MM.1S (cell line): ENCODE results near the gene C14orf119.

ENCODE experiments used
- EZH2 ChIP-seq: fragments of 300-600 bp; sonication (generic); optimal IDR thresholded peaks from 2 replicates; pipeline ENCODE3; 2017; ENCODE audit warnings: low read depth, mild to moderate bottlenecking, antibody characterized with exemption, low read length, mixed read lengths
- EZH2phosphoT487 ChIP-seq: fragments of 300-600 bp; sonication (generic); IDR thresholded peaks from 2 replicates; pipeline ENCODE4 v1.6.1; 2018; ENCODE audit warnings: antibody characterized with exemption, low read length
- TF ChIP-seq, protein P1 (sequence below): fragments of 300-600 bp; sonication (generic); IDR thresholded peaks from 2 replicates; pipeline ENCODE4 v1.5.1; 2016; ENCODE audit warnings: antibody characterized with exemption, low read length, mixed read lengths

DNA sequence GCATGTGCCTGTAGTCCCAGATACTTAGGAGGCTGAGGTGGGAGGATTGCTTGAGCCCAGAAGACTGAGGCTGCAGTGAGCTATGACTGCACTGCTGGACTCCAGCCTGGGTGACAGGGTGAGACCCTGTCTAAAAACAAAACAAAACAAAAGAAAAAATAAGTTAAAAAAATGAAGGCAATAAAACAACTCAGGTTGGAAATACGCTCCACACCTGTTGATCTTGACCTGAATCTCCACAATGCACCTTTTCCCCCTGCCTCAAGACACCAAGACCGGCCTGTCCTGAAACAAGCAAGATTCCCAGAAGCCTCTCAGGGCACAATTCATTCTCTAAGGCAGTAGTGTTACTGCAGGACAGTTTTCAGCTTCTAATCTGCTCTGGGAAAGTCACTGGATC, 44.6 kb downstream of the C14orf119 start:
- TF ChIP-seq, protein P1, sequence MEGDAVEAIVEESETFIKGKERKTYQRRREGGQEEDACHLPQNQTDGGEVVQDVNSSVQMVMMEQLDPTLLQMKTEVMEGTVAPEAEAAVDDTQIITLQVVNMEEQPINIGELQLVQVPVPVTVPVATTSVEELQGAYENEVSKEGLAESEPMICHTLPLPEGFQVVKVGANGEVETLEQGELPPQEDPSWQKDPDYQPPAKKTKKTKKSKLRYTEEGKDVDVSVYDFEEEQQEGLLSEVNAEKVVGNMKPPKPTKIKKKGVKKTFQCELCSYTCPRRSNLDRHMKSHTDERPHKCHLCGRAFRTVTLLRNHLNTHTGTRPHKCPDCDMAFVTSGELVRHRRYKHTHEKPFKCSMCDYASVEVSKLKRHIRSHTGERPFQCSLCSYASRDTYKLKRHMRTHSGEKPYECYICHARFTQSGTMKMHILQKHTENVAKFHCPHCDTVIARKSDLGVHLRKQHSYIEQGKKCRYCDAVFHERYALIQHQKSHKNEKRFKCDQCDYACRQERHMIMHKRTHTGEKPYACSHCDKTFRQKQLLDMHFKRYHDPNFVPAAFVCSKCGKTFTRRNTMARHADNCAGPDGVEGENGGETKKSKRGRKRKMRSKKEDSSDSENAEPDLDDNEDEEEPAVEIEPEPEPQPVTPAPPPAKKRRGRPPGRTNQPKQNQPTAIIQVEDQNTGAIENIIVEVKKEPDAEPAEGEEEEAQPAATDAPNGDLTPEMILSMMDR: no peak
- TF ChIP-seq EZH2: no peak
- no peak for TF ChIP-seq EZH2phosphoT487
